GM21528 (cell line): ENCODE results near the gene TEX29.
A peak's percentile ranks its signal among the peaks of the same experiment; 100 is the strongest.

Experiments
- ATAC-seq: cut with Tn5 transposase; IDR thresholded peaks from one replicate; pipeline ENCODE4 v1.9.1; 2021; ENCODE audit warnings: mild to moderate bottlenecking, moderate library complexity; ENCODE audit not compliant: unreplicated experiment, low FRiP score

Gene TEX29

DNA sequence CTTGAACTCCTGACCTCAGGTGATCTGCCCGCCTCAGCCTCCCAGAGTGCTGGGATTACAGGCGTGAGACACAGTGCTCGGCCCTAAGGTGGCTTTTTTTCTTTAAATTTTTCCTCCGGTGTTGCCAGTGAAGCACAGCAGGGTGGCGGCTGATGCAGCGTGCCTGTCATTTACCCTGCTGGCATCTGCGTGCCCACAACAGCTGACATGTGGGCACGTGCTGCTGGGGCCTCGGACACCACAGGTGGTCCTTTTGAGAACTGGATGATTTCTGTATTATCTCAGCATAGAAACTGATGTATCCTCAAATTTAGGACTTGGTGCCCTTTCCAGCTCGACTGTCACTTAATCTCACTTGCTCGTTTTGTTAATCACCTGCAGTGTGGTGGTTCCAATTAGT is 31.2 kb upstream of the TEX29 start:
- ATAC-seq, result no peak

DNA sequence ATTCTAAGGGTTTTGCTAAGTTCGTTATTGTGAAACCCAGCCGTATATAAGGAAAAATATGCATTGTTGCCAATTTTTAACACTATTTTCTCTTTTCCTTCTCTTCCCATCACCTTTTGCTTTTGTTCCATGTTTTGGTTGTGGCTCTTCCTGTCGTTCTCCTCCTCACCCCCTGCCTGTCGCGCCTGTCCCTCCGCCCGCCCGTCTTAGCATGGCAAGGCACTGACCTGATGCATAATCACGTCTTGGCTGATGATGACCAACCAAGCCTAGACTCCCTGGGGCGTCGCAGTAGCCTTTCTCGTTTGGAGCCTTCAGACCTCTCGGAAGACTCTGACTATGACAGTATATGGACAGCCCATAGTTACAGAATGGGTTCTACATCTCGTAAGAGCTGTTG is 28.5 kb upstream of the TEX29 start:
- no peak for ATAC-seq

DNA sequence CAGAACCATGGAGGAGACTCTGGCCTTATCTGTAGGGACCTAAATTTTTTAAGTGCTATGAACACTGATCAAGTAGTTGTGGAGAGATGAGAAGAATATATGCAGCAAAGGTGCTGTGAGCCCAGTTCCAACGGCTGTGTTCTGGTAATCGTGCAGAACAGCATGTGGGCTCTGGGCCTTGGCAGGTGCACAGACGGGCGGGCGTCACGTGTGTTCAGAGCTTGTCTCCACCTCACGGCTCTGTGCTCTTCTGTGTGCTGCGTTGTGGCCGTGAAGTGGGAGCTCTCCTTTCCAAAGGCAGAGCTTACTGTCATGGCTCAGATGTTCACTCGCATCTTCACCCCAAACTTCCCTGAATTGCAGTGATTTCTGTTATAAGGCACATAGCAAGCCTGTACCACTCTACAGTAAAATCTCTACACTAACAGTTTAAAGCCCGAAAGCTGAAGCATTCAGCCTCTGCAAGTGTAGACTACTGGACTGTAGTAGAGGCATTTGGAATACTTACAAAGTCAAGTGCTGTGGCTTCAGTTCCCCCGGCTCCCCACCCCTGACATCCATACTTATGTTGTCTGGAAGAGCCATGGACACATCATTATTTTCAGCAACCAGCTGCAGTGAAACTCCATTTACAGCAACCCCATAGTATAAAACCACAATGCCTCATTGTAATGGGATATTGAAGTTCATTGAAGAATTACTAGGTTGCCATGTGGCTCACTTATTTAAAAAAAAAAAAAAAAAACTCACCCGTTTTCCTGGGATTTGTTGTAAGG is 27.5 kb upstream of the TEX29 start:
- ATAC-seq, result no peak

DNA sequence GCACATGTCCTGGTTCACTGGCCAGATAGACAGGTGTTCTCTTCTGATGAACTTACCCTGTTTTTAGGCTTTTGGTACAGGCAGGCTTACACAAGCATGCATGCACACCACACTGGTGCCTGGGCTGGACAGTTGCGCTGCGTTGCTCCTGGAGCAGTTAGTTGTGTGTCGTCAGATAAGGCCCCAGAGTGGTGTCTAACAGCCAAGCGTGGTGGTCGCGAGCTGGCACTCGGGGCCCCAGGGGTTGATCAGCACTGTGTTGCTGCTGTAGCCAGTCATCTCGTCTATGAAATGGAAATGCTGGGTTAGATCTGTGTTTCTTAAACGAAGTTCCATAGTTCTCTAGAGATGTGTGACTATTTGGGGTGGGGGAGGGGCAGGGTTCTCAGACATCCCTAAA is 24.6 kb upstream of the TEX29 start:
- no peak for ATAC-seq

DNA sequence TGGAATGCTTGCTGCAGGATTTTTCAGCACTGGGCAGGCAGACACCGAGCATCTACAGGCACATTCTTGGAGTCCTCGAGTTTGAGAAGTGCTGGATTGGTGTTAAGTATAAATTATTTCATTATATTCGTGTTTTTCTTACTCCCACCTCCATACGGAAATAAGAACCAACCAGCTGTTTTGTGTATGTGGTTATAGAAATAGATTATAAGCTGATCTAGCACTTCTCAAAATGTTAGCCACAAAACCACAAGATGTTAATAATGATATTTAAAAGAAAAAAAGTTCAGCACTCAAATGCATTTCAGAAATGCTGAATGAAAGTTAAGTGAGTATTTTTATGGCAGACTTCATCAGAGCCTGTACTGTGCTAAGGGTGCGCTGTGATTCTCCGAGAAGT is 24.0 kb upstream of the TEX29 start:
- ATAC-seq, result no peak

DNA sequence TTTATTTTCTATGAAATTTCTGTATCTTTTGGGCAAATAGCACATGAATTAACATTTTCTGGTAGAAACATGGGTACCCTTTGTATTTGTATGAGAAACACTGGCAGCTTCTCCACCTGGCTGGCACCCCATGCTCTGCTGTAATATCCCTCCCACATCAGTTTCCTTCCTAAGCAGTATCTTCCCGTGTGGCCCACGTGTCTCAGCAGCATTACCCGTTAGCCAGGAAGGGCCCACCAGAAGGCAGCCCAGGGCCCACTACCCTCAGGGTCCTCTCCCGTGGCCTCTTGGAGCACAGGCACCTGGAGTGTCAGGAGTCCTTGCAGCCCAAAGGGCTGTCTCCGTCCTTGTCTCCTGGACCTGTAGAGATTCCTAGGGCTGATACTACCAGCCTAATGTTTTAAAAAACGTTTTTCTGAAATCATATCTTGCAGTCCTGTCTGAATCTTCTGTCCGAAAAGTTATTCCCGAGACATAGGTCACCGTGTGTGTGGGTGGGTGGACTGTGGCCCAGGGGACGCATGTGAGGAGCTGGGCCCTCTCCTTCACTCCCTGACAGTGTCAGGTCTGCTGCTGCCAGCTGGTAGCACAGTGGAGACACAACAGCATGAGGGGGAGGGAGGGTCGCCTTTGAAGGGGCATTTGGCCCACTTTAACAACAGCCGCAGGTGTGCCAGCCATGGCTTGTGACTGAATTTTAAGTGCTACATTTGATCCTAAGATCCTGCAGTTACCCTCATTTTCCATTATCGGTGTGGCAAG is 22.0 kb upstream of the TEX29 start:
- ATAC-seq, result no peak

DNA sequence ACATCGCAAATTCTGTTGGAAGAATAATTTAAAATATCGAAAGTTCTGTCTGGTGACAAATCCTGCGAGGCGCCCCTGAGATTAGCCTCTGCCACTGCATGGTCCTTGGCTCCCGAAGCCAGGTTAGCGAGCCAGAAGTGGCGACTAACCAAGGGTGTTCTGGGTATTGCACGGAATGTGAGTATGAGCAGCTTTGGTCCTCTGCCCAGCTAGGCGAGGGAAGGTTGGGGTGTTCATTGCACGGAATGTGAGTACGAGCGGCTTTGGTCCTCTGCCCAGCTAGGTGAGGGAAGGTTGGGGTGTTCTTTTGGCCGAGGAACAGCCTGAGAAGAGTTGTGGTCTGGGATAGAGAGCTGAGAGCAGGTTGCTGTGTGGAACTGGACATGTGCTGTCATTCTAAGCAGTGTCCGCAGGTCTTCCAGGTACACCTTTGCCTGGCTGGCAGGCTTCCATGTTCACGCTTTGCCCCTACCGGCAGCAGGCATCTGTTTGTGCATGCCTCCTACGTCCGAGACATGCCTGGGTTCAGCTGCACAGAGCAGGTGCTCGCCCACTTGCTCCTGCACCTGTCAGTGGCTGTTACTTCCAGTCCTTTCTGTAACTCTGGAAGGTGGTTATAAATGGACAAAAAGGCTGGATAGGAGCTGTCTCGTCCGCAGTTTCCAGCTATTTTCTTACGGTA is 18.3 kb upstream of the TEX29 start:
- ATAC-seq, result no peak

DNA sequence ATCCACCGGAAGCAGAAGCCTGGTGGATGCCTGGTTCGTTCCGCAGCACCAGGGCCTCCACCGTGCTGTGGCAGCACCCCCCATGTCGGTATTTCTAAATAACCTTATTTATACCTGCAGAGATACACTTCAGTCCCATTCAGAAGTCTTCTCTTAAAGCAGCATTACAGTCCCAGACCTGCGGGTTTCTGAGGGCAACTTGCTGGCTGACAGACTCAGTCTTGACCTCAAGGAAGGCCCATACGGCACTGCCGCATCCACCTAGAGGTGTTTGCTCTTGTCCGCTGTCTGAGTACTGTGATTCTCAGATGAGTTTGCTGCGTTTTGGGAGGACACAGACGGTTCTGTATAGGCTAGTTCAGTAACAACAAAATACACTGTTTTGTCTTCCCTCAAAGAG is 16.9 kb upstream of the TEX29 start:
- ATAC-seq, result no peak

DNA sequence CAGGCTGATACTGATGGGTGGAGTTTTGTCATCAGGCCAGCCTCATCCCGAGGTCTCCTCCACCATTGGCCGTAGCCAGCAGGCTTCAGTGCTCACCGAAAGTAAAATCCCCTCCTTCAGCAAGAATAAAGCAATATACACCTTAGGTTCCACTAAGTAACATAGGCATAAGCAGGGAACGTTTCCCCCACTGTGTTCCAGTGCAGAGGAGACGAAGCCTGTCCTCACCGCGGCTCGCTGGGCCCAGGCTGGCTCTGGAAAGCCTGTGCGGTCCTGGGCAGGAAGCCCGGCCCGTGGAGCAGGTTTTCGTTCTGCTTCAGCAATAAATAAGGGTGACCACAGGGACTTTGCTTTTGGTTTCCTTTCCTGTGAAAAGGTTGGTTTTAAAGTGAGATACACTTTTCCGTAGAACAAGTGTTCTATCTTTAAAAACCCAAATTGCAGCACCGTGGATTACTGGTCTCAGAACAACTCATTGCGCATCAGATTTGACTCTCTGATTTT is 16.3 kb upstream of the TEX29 start:
- peak; percentile 89 for ATAC-seq

DNA sequence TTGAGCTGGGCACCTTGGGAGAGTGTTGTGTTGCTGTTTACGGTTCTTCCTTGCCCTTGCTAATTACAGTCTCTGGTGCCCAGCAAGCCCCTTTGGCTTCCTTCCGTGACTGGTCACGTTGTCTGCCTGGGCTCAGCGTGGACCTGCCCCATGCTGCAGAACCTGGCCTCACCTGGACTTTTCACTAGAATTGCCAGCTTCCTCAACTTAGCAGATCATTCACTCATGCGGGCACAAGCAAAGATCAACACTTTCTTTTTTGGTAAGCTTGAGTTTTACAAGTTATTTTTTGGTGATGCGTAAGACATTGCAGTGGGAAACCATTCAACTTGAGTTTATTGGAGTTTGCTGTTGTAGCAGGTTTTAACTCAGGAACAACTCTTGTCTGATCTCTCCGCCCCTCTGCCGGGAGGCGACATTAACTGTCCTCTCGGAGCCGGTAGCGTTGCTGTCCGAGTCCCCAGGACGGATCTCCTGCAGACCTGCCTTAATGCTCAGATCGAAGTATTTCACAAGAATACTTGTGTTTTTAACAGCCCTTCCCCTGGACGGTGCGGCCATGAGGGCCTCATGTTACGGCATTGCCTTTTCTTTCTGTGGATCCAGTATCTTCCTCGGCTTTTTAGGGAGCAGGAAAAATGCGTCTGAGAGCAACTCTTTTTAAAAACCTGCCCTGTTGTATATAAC is 15.7 kb upstream of the TEX29 start:
- no peak for ATAC-seq

DNA sequence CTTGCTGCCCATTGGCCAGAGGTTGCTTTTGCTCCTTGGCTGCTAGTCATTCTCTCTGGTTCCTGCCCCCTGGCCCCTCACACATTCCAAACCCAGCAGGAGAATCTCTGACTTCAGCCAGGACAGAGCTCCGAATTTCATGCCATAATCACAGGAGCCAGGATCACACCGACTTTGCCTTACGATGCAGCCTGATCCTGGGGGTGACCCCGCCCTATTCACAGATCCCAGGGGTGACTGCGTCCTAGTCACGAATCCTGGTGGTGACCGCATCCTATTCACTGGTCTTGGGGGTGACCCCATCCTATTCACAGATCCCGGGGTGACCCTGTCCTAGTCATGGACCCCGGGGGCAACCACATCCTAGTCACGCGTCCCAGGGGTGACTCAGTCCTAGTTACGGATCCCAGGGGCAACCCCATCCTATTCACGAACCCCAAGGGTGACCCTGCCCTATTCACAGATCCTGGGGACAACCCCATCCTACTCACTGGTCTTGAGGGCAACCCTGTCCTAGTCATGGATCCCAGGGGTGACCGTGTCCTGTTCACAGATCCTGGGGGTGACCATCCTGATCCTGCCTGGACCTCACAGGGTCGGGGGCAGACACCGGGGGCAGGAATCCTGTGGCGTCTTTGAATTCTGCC is 7.4 kb upstream of the TEX29 start:
- ATAC-seq, result no peak

DNA sequence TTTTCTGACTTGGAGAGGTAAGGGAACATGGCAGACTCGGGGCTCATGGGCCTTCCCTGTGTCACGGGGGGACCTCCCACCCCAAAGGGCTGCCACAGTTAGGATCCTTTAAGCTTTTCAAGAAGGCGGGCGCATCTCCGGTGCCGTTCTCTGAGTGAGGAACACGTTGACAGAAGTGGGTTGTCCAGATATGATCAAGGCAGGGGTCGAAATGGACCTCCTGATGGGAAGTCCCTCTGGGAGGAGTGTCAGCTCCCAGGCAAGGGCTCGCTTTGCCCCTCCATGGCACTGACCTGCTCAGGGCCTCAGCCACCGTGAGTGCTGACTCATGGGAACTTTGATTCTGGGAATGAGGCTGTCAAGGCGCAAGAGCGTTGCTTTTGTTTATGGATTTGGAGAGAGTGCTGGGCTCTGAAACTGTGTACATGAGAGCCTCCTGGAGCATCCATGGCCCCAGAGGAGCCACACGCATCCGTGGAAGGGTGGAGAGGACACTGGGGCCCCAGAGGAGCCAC is 6.5 kb upstream of the TEX29 start:
- no peak for ATAC-seq

DNA sequence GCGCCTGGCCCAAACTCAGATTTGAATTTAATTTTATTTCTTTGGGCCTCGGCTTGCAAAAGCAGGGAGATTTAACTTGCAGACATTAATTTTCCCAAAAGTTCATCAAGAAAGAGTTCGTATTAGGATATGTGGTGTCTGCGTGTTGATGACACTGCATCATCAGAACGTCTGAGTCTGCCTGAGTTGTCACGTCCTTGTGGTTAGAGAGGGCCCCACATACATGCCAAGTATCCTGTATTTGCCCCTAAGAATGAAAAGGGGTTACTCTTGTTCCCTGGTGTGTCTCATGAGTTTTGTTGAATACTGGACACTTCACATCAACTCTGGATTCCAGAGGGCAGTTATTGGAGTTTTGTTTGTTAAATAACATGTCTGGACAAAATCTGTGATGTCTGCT is 5.6 kb upstream of the TEX29 start:
- no peak for ATAC-seq

DNA sequence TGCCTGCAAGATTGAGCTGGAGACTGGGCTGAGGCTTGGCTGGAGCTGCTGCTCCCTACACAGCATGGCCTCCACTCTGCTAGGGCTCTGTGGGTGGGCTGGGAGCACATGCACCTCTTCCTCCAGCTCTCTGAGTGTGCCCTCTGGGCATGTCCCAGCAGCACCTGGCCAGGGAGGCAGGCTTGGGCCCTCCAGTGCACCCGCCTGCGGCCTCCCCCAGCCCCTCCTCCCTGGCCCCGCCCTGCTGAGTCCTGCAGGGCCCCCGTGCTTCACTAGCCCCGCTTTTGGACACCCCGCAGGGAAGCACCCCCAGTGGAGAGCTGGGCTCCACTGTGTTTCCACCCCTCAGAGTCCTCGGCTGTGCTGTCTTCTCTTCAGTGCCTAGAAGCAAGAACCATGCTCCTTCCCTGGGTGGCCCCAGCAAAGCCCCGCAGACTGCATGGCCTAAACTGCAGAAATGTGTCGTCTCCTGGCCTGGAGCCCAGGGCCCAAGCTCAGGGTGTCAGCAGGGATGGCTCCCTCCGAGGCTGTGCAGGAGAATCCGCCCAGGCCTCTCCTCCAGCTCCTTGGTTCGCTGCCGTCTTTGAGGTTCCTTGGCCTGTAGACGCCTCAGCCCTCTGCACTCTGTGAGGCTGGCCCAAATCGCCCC is 5.0 kb upstream of the TEX29 start:
- ATAC-seq, result no peak

DNA sequence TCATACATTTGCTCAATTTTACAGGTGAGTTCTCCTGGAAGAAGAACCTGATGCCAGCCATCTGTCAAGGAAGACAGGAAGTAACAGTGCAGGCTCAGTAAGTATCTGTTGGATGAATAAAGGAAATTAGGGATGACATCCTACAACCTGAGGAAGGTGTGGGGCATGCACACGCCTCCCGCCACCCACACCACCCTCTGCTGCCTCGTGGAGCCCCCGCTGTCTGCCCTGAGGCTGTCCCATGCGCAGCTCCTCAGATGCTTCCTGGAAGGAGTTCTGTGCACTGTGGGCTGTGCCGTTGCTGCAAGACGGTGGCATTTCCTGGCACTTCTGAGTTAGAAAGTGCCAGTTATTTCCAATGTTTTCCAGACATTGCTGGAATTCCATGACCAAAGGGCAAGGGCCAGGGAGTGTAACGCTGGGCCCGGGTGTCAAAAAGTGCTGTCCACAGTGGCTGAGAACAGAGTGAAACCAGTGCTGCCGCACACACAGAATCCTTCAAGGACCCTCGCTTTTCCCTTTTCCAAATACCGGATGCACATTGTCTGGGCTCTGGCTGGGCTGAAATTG is 4.2 kb upstream of the TEX29 start:
- no peak for ATAC-seq

DNA sequence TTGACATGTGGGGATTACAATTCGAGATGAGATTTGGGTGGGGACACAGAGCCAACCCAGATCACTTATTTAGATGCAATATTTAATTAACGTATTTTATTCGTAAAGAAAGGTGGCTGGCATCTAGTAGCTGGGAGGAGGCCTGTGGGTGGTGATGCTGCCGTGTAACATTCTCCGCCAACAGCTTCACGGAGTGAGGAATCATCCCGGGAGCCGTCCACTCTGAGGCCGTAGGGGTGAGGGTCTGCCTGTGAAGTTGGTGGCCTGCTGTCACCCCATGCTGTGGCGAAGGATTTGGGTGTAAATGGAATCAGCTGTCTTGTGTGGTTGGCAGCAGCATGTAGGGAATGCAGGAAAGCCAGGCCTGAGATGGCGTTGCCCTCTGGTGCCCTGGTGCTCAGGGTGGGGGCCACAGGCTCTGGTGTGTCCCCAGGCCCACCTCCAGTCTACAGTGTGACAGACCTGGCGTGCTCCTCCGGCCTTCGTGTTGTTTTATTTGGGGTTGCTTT is 3.3 kb upstream of the TEX29 start:
- no peak for ATAC-seq

DNA sequence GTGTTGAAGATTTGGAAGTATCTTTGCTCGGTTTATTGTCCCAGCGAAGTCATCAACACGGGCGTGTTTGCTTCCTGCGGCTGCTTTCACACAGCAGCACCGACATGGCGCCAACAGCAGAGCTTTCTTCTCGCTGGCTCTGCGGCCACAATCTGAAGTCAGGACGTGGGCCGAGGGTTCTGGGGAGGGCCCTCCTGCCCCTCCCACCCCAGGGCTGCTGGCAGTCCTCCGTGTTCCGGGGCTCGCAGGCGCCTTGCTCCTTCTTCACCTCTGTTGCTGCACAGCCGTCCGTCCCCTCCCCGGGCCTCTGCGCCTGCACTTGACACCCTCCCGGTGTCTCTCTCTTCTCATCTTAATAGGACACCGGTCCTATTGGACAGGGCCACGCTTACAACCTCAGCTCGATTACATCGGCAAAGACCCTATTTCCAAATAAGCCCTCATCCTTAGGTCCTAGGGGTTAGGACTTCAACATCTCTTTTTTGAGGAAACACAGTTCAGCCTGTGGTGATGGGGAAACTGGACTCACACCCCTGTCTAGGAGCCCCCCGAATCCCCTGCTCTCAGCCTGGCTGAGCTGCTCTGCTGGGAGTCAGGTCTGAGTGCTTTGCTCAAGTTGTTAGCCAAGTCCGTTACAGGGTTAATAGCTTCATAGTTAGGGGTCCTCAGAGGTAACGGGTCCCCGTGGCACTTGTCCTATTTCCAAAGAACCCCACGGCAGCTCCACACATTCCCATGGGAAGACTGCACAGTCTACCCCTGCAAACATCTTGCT is 2.7 kb upstream of the TEX29 start:
- no peak for ATAC-seq

DNA sequence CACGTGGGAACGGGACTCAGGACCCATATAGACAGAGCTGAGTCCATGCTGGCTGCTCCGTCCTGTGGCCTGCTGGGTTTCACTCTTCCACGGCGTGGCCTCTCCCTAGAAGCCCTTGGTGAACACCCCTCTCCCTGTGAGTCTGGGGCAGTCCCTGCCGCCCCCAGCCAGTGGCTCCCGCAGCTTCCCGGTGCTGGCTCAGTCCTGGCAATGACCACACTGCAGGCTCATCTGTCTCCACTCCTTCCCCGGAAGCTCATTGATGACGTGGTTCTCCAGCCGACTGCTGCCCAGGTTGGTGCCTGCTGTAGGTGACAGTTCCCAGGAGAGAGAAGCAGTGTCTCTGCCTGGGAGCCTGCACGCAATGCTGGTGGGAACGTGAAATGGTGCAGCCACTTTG is 2.1 kb upstream of the TEX29 start:
- no peak for ATAC-seq
